Epithelial cell of esophagus (primary cell): Measurements from ENCODE around the gene NLGN1.

ENCODE experiments used
- DNase-seq: peaks from one replicate; pipeline ENCODE4 v3.0.0; 2010; ENCODE audit warnings: low read depth
- H3K4me3 ChIP-seq: 2 replicates; pipeline ENCODE4 v1.5.1; 2011; ENCODE audit warnings: mild to moderate bottlenecking, low read length, control low read depth
- TF ChIP-seq, protein P1 (sequence below): IDR thresholded peaks from 2 replicates; pipeline ENCODE4 v1.5.1; 2011; ENCODE audit warnings: low read depth, mild to moderate bottlenecking, low read length, control low read depth, inconsistent platforms; ENCODE audit not compliant: insufficient read depth; ENCODE audit errors: missing control alignments

Gene NLGN1

DNA sequence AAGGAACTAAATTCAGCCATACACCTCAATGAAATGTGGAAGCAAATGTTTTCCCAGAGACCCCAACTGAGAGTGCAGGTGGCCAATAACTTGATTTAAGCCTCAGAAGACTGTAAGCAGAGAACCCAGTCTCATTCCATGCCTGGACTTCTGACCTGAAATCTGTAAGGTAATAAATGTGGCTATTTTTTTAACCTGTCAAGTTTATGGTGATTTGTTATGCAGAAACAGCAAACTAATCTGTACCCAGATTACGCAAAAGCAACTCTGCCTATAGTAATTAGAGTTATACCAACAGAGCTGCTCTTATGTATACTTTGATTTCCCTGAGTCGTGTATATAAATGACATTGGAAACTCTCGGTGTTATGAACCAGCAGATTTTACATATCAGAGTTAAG lies 927.6 kb downstream of the NLGN1 start:
- DNase-seq, result no peak
- TF ChIP-seq, protein P1, sequence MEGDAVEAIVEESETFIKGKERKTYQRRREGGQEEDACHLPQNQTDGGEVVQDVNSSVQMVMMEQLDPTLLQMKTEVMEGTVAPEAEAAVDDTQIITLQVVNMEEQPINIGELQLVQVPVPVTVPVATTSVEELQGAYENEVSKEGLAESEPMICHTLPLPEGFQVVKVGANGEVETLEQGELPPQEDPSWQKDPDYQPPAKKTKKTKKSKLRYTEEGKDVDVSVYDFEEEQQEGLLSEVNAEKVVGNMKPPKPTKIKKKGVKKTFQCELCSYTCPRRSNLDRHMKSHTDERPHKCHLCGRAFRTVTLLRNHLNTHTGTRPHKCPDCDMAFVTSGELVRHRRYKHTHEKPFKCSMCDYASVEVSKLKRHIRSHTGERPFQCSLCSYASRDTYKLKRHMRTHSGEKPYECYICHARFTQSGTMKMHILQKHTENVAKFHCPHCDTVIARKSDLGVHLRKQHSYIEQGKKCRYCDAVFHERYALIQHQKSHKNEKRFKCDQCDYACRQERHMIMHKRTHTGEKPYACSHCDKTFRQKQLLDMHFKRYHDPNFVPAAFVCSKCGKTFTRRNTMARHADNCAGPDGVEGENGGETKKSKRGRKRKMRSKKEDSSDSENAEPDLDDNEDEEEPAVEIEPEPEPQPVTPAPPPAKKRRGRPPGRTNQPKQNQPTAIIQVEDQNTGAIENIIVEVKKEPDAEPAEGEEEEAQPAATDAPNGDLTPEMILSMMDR, result no peak
- no peak overlapping the region for H3K4me3 ChIP-seq

DNA sequence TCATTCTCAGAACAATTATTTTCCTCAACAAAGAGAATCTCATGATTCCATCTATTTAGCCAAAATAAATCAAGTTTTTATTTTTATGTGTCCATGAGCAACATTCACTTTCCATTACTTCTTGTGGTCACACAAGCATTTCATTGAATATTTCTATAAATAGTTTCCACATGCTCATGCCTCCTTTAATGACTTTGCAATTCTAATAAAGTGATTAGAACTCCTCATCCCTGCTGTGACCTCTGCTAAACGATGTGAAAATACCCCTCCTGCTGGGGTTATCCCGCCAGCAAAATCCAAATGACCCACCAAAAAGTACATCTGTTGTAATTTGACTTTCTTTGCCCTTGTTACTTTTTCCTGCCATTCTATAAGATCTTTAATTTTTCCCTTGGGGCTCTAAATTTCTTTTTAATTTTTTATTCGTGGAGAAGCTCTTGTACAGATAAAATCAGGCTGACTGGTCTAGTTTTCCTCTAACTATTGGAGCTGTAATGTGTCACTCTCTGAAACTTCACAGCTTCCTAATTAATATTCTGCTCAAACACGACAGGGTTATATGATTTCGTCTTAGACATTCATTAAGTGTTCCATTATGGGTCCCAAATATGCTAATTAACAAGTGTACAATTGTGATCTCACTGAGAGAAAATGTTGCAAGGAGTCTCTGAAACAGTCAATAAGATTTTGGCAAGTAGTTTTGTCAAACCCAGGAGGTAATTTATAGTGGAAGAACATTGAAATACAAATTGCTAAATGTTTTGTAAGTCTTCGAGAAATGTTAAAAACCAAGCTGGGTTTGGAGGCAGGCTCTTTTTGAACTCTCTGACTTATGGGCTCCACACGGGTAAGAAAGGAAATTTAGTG lies 928.5 kb downstream of the NLGN1 start:
- DNase-seq, result no peak
- TF ChIP-seq, protein P1, result no peak
- H3K4me3 ChIP-seq, result no peak overlapping the region

DNA sequence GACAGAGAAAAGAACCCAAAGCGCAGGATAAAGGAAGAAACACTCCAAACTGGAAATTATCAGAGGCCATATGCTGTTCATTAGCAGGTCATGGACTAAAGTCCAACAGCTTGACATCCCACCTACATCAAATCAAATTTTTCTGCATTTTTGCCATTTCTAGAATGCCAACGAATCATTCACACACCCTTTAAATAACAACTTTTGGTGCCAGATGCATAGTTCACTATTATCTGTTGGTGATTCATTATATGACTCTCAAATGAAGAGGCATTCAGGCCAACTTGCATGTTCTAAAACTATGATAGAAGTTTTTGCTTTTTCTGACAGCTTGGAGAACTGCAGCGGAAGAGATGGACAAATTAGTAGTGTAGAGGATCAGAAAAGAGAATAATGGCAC lies 931.8 kb downstream of the NLGN1 start:
- TF ChIP-seq, protein P1, result no peak
- H3K4me3 ChIP-seq, result no peak overlapping the region
- no peak for DNase-seq

DNA sequence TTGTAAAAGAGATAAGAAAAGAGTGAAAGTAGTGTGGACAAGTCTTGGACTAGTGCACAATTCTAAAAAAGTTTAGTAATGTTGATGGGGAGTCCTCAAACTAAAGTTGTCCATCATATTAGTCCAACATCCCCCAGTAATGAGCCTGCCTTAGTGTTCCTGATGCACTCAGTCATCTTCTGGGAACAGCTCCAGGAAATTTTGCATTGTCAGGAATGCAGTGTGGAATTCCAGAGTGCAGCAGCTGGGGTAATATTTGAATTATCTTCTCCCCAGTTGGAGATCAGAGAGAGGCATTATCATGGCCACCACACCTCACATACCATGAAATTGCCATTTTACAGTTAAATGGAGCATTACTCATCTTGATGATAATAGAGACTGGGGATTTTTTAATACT lies 932.8 kb downstream of the NLGN1 start:
- TF ChIP-seq, protein P1, result no peak
- no peak overlapping the region for H3K4me3 ChIP-seq
- peak; percentile 3 for DNase-seq

DNA sequence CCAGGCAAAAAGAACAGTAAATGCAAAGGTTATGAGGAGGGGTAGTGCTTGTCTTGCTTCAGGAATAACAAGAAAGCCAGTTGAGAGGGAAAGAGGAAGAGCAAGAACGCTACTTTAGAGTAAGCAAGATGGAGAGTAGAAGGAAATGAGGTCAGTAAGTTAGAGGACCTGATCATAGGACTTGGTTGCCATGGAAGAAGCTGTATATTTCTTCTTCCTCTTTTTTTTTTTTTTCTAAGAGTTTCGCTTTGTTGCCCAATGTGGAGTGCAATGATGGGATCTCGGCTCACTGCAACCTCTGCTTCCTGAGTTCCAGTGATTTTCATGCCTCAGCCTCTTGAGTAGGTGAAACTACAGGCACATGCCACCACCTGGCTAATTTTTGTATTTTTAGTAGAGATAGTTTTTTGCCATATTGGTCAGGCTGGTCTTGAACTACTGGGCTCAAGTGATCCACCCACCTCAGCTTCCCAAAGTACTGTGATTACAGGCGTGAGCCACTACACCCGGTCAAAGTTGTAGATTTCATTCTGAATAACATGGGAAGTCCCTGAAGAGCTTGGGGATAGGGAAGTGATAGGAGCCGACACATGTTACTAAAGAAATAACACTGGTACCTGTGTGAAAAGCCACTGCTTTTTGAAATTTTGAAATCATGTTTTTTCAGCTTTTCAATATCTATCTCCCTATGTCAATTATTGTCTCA lies 933.7 kb downstream of the NLGN1 start:
- no peak overlapping the region for H3K4me3 ChIP-seq
- TF ChIP-seq, protein P1, result no peak
- DNase-seq, result no peak

DNA sequence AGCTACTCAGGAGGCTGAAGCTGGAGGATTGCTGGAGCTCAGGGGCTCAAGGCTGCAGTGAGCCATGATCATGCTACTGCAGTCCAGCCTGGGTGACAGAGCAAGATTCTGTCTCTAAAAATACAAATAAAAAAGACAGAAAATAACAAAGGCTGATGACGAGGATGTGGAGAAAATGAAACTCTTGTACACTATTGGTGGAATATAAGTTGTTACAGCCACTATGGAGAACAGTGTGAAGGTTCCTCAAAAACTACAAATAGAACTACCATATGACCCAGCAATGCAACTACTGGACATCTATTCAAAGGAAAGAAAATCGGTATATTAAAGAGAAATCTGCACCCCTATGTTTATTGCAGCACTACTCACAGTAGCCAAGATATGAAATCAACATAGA lies 934.8 kb downstream of the NLGN1 start:
- TF ChIP-seq, protein P1, result no peak
- no peak for DNase-seq
- H3K4me3 ChIP-seq, result no peak overlapping the region
